ENCODE data around the gene LITAFD. TPM values are rescaled to one million over a fixed set of nuclear protein-coding genes. Genes with fewer than 3 reads are reported as not detected.
A peak's percentile ranks its signal among the peaks of the same experiment; 100 is the strongest.

The LITAFD gene
- total and polyA plus RNA-seq, 12 donors, result not detected

DNA sequence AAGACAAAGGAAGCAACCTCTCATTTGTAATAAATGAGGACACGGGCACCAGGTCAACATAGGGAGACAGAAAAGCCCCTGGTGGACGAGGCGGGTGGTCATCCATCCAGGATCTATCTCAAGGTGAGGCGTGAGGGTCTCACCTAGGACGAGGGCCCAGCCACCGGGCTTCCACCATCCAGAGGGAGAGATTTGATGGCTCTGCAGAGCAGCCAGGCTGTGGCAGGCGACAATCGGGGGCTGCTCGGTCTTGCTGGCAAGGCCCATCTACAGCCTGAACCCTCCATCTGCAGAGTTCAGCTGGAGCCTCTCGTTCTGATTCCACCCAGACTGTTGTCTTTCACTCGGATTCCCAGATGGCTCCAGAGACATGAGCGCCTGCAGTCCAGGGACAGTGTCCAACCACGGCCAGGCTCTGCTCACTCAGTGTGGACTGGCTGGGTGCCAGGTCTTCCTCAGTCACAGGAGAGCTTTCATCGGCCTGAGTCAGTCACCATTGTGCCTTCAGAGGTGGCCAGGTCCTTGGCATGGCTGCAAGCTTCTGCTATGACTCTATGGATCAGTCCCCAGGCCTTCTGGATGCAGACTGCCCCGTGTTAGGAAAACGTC is 5.9 kb downstream of the LITAFD start:
- H3K36me3 ChIP-seq (replicated peaks in 1 of 2), result peaks cover 0 to 17% of the 10 kb centered on the region in 2 donors
- H3K27me3 ChIP-seq, result no peaks in the 10 kb centered on the region
- intact Hi-C loops (cut with DNase I), result loop anchor here in 1 of 2 donors (10.0 kb wide), 1 partner anchor 233 kb away; no protein-coding TSS in a partner anchor
- 58 to 79% (median 62%) methylated on average over 9 to 16 of the region's 16 CpGs for WGBS, 4 donors
- H3K4me1 ChIP-seq (replicated peaks in 1 of 2), result peaks cover 7 to 38% of the 10 kb centered on the region in 2 donors
- peak overlapping the region in 3 of 5 donors; percentile 50 to 66 (median 61) for H3K27ac ChIP-seq
- H3K4me3 ChIP-seq, result no peak overlapping the region
- peak; percentile 93 to 99 (median 97) for DNase-seq
- peak in 1 of 2 donors; percentile 48 for TF ChIP-seq POLR2A (IDR thresholded peaks at IDR 0.05)
- TF ChIP-seq, protein P1, sequence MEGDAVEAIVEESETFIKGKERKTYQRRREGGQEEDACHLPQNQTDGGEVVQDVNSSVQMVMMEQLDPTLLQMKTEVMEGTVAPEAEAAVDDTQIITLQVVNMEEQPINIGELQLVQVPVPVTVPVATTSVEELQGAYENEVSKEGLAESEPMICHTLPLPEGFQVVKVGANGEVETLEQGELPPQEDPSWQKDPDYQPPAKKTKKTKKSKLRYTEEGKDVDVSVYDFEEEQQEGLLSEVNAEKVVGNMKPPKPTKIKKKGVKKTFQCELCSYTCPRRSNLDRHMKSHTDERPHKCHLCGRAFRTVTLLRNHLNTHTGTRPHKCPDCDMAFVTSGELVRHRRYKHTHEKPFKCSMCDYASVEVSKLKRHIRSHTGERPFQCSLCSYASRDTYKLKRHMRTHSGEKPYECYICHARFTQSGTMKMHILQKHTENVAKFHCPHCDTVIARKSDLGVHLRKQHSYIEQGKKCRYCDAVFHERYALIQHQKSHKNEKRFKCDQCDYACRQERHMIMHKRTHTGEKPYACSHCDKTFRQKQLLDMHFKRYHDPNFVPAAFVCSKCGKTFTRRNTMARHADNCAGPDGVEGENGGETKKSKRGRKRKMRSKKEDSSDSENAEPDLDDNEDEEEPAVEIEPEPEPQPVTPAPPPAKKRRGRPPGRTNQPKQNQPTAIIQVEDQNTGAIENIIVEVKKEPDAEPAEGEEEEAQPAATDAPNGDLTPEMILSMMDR (IDR thresholded peaks at IDR 0.05), result no peak
- no peaks in the 10 kb centered on the region for H3K9me3 ChIP-seq (replicated peaks in 1 of 3)

DNA sequence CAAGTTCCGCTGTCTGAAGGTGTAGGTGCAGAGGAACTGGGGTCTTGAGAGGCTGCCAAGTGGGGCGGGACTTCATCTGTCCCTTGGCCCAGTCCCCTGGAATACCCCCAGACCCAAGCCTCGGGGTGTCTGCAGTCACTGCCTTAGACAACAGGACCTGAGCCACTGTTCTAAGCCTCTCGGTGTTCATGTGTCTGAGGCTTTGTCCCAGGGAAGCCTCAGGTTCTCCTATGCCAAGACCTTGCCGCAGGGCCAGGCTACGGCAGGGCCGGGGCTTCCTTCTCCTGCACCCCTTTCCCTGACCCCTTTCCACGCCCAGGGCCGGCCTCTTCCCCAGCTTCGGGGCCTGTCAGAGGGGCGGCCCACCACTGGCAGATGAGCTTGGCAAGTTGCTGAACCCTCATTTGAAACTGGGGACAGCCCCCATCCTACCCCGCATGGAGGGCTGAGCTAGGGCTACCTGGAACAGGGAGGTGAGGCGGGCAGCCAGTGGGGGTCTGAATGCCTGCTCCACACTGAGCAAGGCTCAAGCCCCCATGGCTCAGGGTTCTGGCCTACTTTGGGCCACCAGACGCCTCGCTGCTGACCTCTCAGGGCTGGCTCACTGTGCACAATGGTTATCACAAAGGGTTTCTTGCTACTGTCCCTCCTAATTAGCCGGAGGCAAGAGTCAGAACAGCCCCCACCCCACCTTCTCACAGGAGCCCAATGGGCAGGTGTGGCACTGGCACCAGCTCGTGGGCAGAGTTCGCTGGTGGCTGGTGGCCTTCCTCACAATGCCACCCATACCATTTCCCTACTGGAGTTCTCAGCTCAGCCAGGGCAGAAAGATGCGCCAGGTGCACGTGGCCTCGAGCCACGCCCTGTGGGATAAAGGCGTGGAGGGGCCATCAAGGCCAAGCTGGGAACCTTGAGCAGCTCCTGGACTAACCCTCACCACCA is 7.1 kb downstream of the LITAFD start:
- Histone ChIP-seq H3K27me3 (no peaks in the 10 kb centered on the region), H3K4me1 (replicated peaks in 1 of 2) (peaks cover 7 to 40% of the 10 kb centered on the region in 2 donors), H3K4me3 (no peak overlapping the region), H3K27ac (no peak overlapping the region), H3K36me3 (replicated peaks in 1 of 2) (peaks cover 0 to 29% of the 10 kb centered on the region in 2 donors), H3K9me3 (replicated peaks in 1 of 3) (no peaks in the 10 kb centered on the region)
- peak in 2 of 7 donors; percentile 19 to 23 for DNase-seq
- intact Hi-C loops (cut with DNase I), result loop anchor here in 1 of 2 donors (10.0 kb wide), 1 partner anchor 234 kb away; no protein-coding TSS in a partner anchor
- TF ChIP-seq POLR2A (IDR thresholded peaks at IDR 0.05), result no peak
- TF ChIP-seq, protein P1 (IDR thresholded peaks at IDR 0.05), result no peak
- 82 to 84% (median 83%) methylated on average over 14 to 23 of the region's 23 CpGs for WGBS, 4 donors

DNA sequence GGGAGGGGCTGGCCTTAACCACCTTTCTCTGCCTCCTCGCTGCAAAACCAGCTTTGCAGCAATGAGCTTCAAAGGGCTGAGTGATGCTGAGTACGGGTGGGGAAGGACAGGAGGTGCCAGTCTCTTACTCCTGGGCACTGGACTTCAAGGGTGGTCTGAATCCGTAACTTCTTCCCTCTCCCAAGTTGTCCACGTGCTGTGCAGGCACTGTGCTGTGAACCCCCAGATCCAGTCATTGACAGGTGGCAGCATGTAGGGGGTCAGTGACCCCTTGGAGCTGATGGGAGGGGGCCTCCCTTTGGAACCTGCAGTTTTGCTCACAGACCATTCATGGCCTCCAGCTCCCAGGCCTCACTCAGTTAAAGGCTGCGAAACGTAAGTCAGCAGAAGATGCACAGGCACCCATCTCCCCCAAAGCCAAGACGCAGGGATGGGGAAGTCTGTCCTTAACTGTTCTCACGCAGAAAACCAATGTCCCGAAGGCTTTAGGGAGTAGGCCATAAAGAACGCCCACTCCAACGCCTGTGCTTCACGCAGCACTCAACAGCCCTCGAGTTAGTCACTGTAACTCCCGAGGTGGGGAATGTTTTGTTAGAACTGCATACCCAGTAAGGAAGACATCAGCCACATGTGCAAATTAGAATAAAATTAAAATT is 7.9 kb downstream of the LITAFD start:
- Histone ChIP-seq H3K27ac (no peak overlapping the region), H3K27me3 (no peaks in the 10 kb centered on the region), H3K4me1 (replicated peaks in 1 of 2) (peaks cover 7 to 40% of the 10 kb centered on the region in 2 donors), H3K9me3 (replicated peaks in 1 of 3) (no peaks in the 10 kb centered on the region), H3K4me3 (no peak overlapping the region), H3K36me3 (replicated peaks in 1 of 2) (peaks cover 0 to 37% of the 10 kb centered on the region in 2 donors)
- TF ChIP-seq, protein P1 (IDR thresholded peaks at IDR 0.05), result no peak
- TF ChIP-seq POLR2A (IDR thresholded peaks at IDR 0.05), result no peak
- intact Hi-C loops (cut with DNase I), result loop anchor here (10.0 kb wide), 2 partner anchors 115 to 235 kb away; no protein-coding TSS in a partner anchor
- WGBS, 4 donors, result 84 to 89% (median 88%) methylated on average over 12 to 14 of the region's 14 CpGs
- DNase-seq, result peak in 1 of 7 donors; percentile 19

Data from adrenal gland (tissue), 12 donors.